ENCODE measurements around the gene QRFP. TPM values are rescaled to one million over a fixed set of nuclear protein-coding genes. Genes with fewer than 3 reads are reported as not detected.
"Not testable (repeated sequence)": the region's sequence is repeated elsewhere in the genome, so short reads cannot be mapped to it uniquely, and the experiment has no call there.

Gene QRFP
- polyA plus RNA-seq, 1 donor: 0.35 TPM

GRCh38 chr9:130919559-130920145, 23.0 kb upstream of the QRFP start:
- no peak for DNase-seq

GRCh38 chr9:130918826-130919558, 22.4 kb upstream of the QRFP start:
- DNase-seq: no peak

GRCh38 chr9:130918101-130918825, 21.7 kb upstream of the QRFP start:
- DNase-seq: no peak

- DNase-seq: no peak
Measured at GRCh38 chr9:130917168-130917960, 20.8 kb upstream of the QRFP start.

GRCh38 chr9:130915096-130915447, 18.5 kb upstream of the QRFP start:
- DNase-seq: no peak

GRCh38 chr9:130914417-130915095, 17.9 kb upstream of the QRFP start:
- no peak for DNase-seq

- no peak for DNase-seq
Measured at GRCh38 chr9:130913599-130914416, 17.2 kb upstream of the QRFP start.

GRCh38 chr9:130912932-130913598, 16.5 kb upstream of the QRFP start:
- DNase-seq: no peak

- DNase-seq: no peak
Measured at GRCh38 chr9:130911254-130912049, 14.8 kb upstream of the QRFP start.

- not testable (repeated sequence) for DNase-seq
Measured at GRCh38 chr9:130910670-130911069, 14.1 kb upstream of the QRFP start.

GRCh38 chr9:130910041-130910440, 13.4 kb upstream of the QRFP start:
- not testable (repeated sequence) for DNase-seq

- no peak for DNase-seq
Measured at GRCh38 chr9:130908878-130909355, 12.3 kb upstream of the QRFP start.

- no peak for DNase-seq
Measured at GRCh38 chr9:130908146-130908877, 11.7 kb upstream of the QRFP start.

GRCh38 chr9:130906735-130907416, 10.3 kb upstream of the QRFP start:
- no peak for DNase-seq

- DNase-seq: no peak
Measured at GRCh38 chr9:130905902-130906734, 9.5 kb upstream of the QRFP start.

GRCh38 chr9:130905125-130905901, 8.7 kb upstream of the QRFP start:
- no peak for DNase-seq
